K562 (cell line): ENCODE results near the gene LMCD1. TPM values are rescaled to one million over a fixed set of nuclear protein-coding genes. Genes with fewer than 3 reads are reported as not detected.

Experiments used
- ATAC-seq: fragments of 200-7000 bp; cut with Tn5 transposase; 3 replicates; pipeline ENCODE4 v1.9.1; 2020; ENCODE audit warnings: moderate library complexity
- Bru-seq: library from RNA; stranded (reverse); fragments of 400-500 nt; gene quantifications from one replicate; lab custom pipeline; 2021; lab: Mats Ljungman, UMichigan
- BruChase-seq, 2 experiments: library from RNA; stranded (reverse); fragments of 400-500 nt; gene quantifications; one replicate each; lab custom pipeline; 2021; lab: Mats Ljungman, UMichigan
- BruUV-seq: library from RNA; stranded (reverse); fragments of 400-500 nt; replicated peaks from 2 replicates; lab custom pipeline; 2021; lab: Mats Ljungman, UMichigan
- CTCF ChIA-PET: fragments of 300-600 bp; formaldehyde crosslinking; extraction: SDS; loops from one replicate; lab custom pipeline; 2021; ENCODE audit warnings: low intra/inter-chr PET ratio; lab: Yijun Ruan, JAX
- POLR2A ChIA-PET: fragments of 300-600, 350-650 bp; sonication (Branson Sonifier 250); formaldehyde crosslinking; extraction: SDS; loops from one replicate; lab custom pipeline; 2021; ENCODE audit warnings: antibody characterized with exemption, inconsistent platforms; lab: Yijun Ruan, JAX
- DNase-seq, 4 experiments: peaks; one replicate each; pipeline versions ENCODE4 v3.0.0 to v3.0.0-alpha.2; 2011 to 2018; ENCODE audit warnings: low spot score in 3 of 4, mixed read lengths in 3 of 4; ENCODE audit errors: extremely low read depth in 1 of 4
- FAIRE-seq: peaks from 2 replicates; lab custom pipeline; 2011; peaks lifted over from hg19 to GRCh38; lab: Jason Lieb, UNC
- H2AFZ ChIP-seq: 2 replicates; pipeline ENCODE4 v1.6.0; 2011; ENCODE audit warnings: low read depth, low read length, control low read depth, inconsistent platforms
- H3K27ac ChIP-seq: fragments of 200-600 bp; 3 replicates; pipeline ENCODE4 v1.8.0; 2011; ENCODE audit warnings: low read depth, mild to moderate bottlenecking, control low read depth, inconsistent platforms, low read length, moderate library complexity, mixed read lengths; ENCODE audit errors: extremely low read depth
- H3K27me3 ChIP-seq, 2 experiments: fragments of 300-600 bp in 1 of 2; 2 replicates in 1 of 2; 3 replicates in 1 of 2; pipeline versions ENCODE4 v1.6.0 to v1.8.0; 2011; ENCODE audit warnings: inconsistent platforms in 2 of 2, low read length in 2 of 2, mild to moderate bottlenecking in 1 of 2, mixed read lengths in 1 of 2, moderate library complexity in 1 of 2; ENCODE audit not compliant: control insufficient read depth in 2 of 2, insufficient read depth in 2 of 2
- H3K36me3 ChIP-seq: fragments of 300-600 bp; 3 replicates; pipeline ENCODE4 v1.8.0; 2011; ENCODE audit warnings: mild to moderate bottlenecking, low read length, inconsistent platforms; ENCODE audit not compliant: control insufficient read depth, insufficient read depth
- H3K4me1 ChIP-seq, 2 experiments: fragments of 200-600 bp in 1 of 2; replicated peaks in 1 of 2; 2 replicates in 1 of 2; 3 replicates in 1 of 2; pipeline versions ENCODE4 v1.5.1 to v1.8.0; 2011; ENCODE audit warnings: inconsistent platforms in 2 of 2, low read length in 2 of 2, mild to moderate bottlenecking in 1 of 2, mixed read lengths in 1 of 2, moderate library complexity in 1 of 2; ENCODE audit not compliant: control insufficient read depth in 2 of 2, insufficient read depth in 2 of 2
- H3K4me2 ChIP-seq: 2 replicates; pipeline ENCODE4 v1.6.1; 2011; ENCODE audit warnings: low read length, control low read depth, inconsistent platforms, mixed read lengths; ENCODE audit not compliant: insufficient read depth
- H3K4me3 ChIP-seq: fragments of 200-600 bp; sonication (generic), shearing (Covaris generic); 2 replicates; pipeline ENCODE4 v1.5.1; 2016; ENCODE audit warnings: control low read depth, inconsistent platforms
- H3K79me2 ChIP-seq: fragments of 200-600 bp; 3 replicates; pipeline ENCODE4 v1.8.0; 2011; ENCODE audit warnings: low read length, inconsistent platforms; ENCODE audit not compliant: control insufficient read depth, insufficient read depth
- H3K9ac ChIP-seq, 2 experiments: 2 replicates each; pipeline versions ENCODE4 v1.6.0 to v1.6.1; 2011; ENCODE audit warnings: low read depth in 2 of 2, low read length in 2 of 2, control low read depth in 1 of 2, inconsistent platforms in 1 of 2, mild to moderate bottlenecking in 1 of 2, mixed read lengths in 1 of 2; ENCODE audit not compliant: insufficient read depth in 1 of 2
- H3K9me1 ChIP-seq: one replicate; pipeline ENCODE4 v1.6.0; 2011; ENCODE audit warnings: inconsistent platforms, mild to moderate bottlenecking, low read length, moderate library complexity; ENCODE audit not compliant: control insufficient read depth, insufficient read depth
- H3K9me3 ChIP-seq: replicated peaks from 2 replicates; pipeline ENCODE4 v1.5.1; 2011; ENCODE audit warnings: low read depth, low read length, inconsistent platforms; ENCODE audit not compliant: control insufficient read depth, insufficient read depth
- H4K20me1 ChIP-seq: replicated peaks from 2 replicates; pipeline ENCODE4 v1.6.1; 2011; ENCODE audit warnings: low read length, inconsistent platforms, mixed read lengths; ENCODE audit not compliant: control insufficient read depth, insufficient read depth
- ATF1 ChIP-seq, 2 experiments: fragments of 450-650 bp in 1 of 2; IDR thresholded peaks; 2 replicates each; pipeline ENCODE4 v1.6.1; 2016; ENCODE audit warnings: missing compliant biosample characterization in 1 of 2, missing genetic modification characterization in 1 of 2
- CBX8 ChIP-seq: fragments of 200-600 bp; sonication (generic); IDR thresholded peaks from 2 replicates; pipeline ENCODE4 v1.6.1; 2012; ENCODE audit warnings: borderline replicate concordance, mixed run types, low read depth, mild to moderate bottlenecking, moderate library complexity, mixed read lengths, low read length, control low read depth, inconsistent platforms; ENCODE audit not compliant: poor library complexity, severe bottlenecking; ENCODE audit errors: extremely low read depth
- ETV5 ChIP-seq: sonication (generic); formaldehyde crosslinking; IDR thresholded peaks from 2 replicates; pipeline ENCODE4 v1.4.0; 2020; ENCODE audit warnings: low read depth, mild to moderate bottlenecking, missing genetic modification reagents
- PHB2 ChIP-seq: fragments of 450-650 bp; IDR thresholded peaks from 2 replicates; pipeline ENCODE4 v1.6.1; 2017; ENCODE audit warnings: low read depth
- RBM25 ChIP-seq: fragments of 200-400 bp; formaldehyde crosslinking; IDR thresholded peaks from 2 replicates; pipeline ENCODE4 v1.6.1; 2018; ENCODE audit warnings: low read length, low read depth, moderate library complexity; ENCODE audit not compliant: severe bottlenecking
- WGBS: fragments of 100-300 bp; shearing (Covaris generic); methylation state at CpG from one replicate; pipeline ENCODE4 v1.1.6; 2016; ENCODE audit warnings: low coverage, mixed read lengths; ENCODE audit not compliant: insufficient coverage; ENCODE audit errors: missing lambda C conversion rate; 5-methylcytosine and 5-hydroxymethylcytosine counted together
- in situ Hi-C: fragments of 300-500 bp; cut with MboI; formaldehyde crosslinking; loops from 4 replicates; pipeline ENCODE4 v1.15.0; 2018; ENCODE audit warnings: inconsistent platforms, mixed read lengths
- intact Hi-C: fragments of 100-400 bp; cut with micrococcal nuclease; formaldehyde crosslinking; loops from 2 replicates; pipeline ENCODE4 v1.14.2; 2022
- long read RNA-seq, 3 experiments: library from polyadenylated mRNA in 2 of 3; library from RNA in 1 of 3; unstranded in 2 of 3; stranded (forward) in 1 of 3; transcript quantifications; one replicate each; pipeline ENCODE4 v2.0.0, GENCODE V29; 2019 to 2022
- polyA minus RNA-seq, 3 experiments: library from RNA; depleted of rRNA, polyadenylated mRNA; stranded (reverse); fragments of >200 nt; gene quantifications; 2 replicates each; pipeline ENCODE4 v1.2.3, GENCODE V29; 2011
- polyA plus RNA-seq, 8 experiments: library from polyadenylated mRNA; depleted of rRNA in 4 of 8; stranded (reverse) in 5 of 8; unstranded in 3 of 8; fragments of >200 nt; fragmentation: Nextera tagmentation in 2 of 8; fragmentation: Illumina TruSeq in 1 of 8; extraction: Ambion mirVana in 2 of 8; extraction: Trizol in 1 of 8; gene quantifications; 2 replicates each; pipeline versions ENCODE4 v1.2.1 to v1.2.3, GENCODE V29; 2011 to 2014; ENCODE audit warnings: inconsistent platforms in 1 of 8, missing spikeins in 1 of 8
- total RNA-seq, 7 experiments: library from RNA; depleted of rRNA in 6 of 7; stranded (reverse); fragments of >200 nt in 6 of 7; fragmentation: Illumina TruSeq in 2 of 7; extraction: Trizol in 2 of 7; gene quantifications; 2 replicates each; pipeline versions ENCODE4 v1.2.1 to v1.2.3, GENCODE V29; 2011 to 2021; ENCODE audit warnings: low replicate concordance in 1 of 7
- TF ChIP-seq, protein P1 (sequence below): sonication (generic); formaldehyde crosslinking; IDR thresholded peaks from 2 replicates; pipeline ENCODE4 v1.8.0; 2022; ENCODE audit warnings: mild to moderate bottlenecking, missing genetic modification reagents, borderline replicate concordance
- TF ChIP-seq, protein P2 (sequence below): sonication (generic); formaldehyde crosslinking; IDR thresholded peaks from 2 replicates; pipeline ENCODE4 v1.8.0; 2022; ENCODE audit warnings: mild to moderate bottlenecking, missing genetic modification reagents

The LMCD1 gene
- total RNA-seq (2011; cell fraction: chromatin; rRNA removed; ENCODE audit: low replicate concordance): not detected in 2 replicates
- not detected in 2 replicates for total RNA-seq (2011; cell fraction: nucleolus; rRNA removed)
- total RNA-seq (2011; cell fraction: nucleoplasm; rRNA removed): not detected in 2 replicates
- not detected in 2 replicates for total RNA-seq (2014; rRNA removed)
- total RNA-seq (2014; rRNA removed; fragmentation: Illumina TruSeq; extraction: Trizol): not detected in 2 replicates
- total RNA-seq (2015; rRNA removed; fragmentation: Illumina TruSeq; extraction: Trizol): not detected in 2 replicates
- not detected in 2 replicates for total RNA-seq (2021)
- not detected in 2 replicates for polyA plus RNA-seq (2011; rRNA removed)
- polyA plus RNA-seq (2011; cell fraction: cytosol; rRNA removed): not detected in 2 replicates
- not detected in 2 replicates for polyA plus RNA-seq (2011; cell fraction: nucleus; rRNA removed)
- 0.01 and 0.15 TPM in 2 replicates for polyA plus RNA-seq (2012)
- polyA plus RNA-seq (2014; fragmentation: Illumina TruSeq; extraction: Trizol): not detected in 2 replicates
- not detected for polyA plus RNA-seq (2014; fragmentation: Nextera tagmentation; extraction: Ambion mirVana)
- 0.60 TPM in 1 of 2 replicates, not detected in the other for polyA plus RNA-seq (2014; rRNA removed)
- polyA minus RNA-seq (2011; rRNA and poly(A)+ RNA removed): not detected in 2 replicates
- not detected in 2 replicates for polyA minus RNA-seq (2011; cell fraction: cytosol; rRNA and poly(A)+ RNA removed)
- not detected in 2 replicates for polyA minus RNA-seq (2011; cell fraction: nucleus; rRNA and poly(A)+ RNA removed)
- Bru-seq, nascent RNA: percentile 3 among the genes with signal in this experiment
- not detected for BruChase-seq, experiment 1, labeled RNA remaining after a 2-hour chase
- percentile 3 among the genes with signal in this experiment for BruChase-seq, experiment 2, labeled RNA remaining after a 6-hour chase
- long read RNA-seq, experiment 1: 0 reads
- long read RNA-seq, experiment 2: 0 reads
- long read RNA-seq, experiment 3: 0 reads

DNA sequence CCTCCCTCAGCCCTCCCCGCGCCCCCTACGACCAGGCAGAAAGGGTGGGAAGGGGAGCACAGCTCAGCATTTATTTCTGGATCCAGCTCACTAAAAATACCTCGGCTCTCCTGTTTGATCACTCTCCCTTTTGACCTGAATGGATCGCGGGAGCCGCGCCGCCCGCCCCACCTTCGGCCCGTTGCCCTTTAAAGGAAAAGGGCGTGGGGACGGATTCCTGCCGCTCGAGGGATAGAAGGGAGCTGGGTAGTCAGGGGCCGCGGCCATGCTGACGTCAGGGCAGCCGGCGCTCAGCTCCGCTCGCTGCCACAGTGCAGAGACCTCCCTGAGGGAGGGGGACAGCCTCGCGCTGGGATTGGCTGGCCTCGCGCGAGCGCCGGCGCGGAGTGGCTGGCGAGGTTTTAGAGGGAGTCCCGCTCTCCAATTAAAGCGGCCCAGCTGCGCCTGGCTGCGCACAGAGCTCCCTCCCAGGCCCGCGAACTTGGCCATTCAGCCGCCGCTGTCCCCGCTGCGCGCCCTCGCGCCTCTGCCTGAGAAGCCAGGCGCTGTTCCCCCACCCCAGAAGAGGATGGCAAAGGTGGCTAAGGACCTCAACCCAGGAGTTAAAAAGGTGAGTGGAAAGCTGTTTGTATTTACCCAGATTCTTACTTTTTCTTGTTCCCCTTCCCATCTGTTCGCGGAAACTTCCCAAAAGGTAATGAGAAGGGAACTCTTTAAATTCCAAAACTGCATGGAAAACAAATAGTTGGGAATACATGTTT, at the start of gene LMCD1:
Gene LMCD1 (plus strand): TSS at position 453 of the 761 bp plus-strand sequence. CDS start 116 bp downstream, at position 569.
- 11% methylated on average over 49 of the region's 49 CpGs for WGBS
- Histone ChIP-seq H3K9me1 (no peaks in the 10 kb centered on the region), H2AFZ (peak within 1 kb of the TSS; percentile 54), H3K27me3 (0 out of 5 replicates have a peak, but pooled peaks cover 0 to 5% of the 10 kb centered on the region in 2 experiments), H3K36me3 (no peaks in the 10 kb centered on the region), H4K20me1 (no peaks in the 10 kb centered on the region), H3K79me2 (no peaks in the 10 kb centered on the region), H3K4me1 (peaks cover 0 to 7% of the 10 kb centered on the region in 2 experiments; a peak in 2 of 5 replicates), H3K27ac (no peak within 1 kb of the TSS), H3K9ac (peak within 1 kb of the TSS in 1 of 2 experiments; percentile 55; a peak in 1 of 4 replicates), H3K4me2 (peak within 1 kb of the TSS; percentile 33; the same call in 1 of the 2 replicates), H3K4me3 (no peak within 1 kb of the TSS), H3K9me3 (no peaks in the 10 kb centered on the region)
- POLR2A ChIA-PET: interaction anchor here (0.6 to 0.9 kb wide), 4 partner anchors 9 to 818 kb away, joined by 3 read pairs; no protein-coding TSS in a partner anchor
- ATAC-seq (peak; percentile 100), DNase-seq (peak; percentile 63 to 75 (median 68)), FAIRE-seq (peak; percentile 58)
- in situ Hi-C loops: no loop called here
- intact Hi-C loops: no loop called here
- BruUV-seq: no TSS peak
- CTCF ChIA-PET: no interaction called here
- no peak for TF ChIP-seq PHB2
- peak; percentile 93 for TF ChIP-seq RBM25
- no peak for TF ChIP-seq ATF1 (CRISPR knock-in tag; IDR thresholded peaks at IDR 0.05)
- TF ChIP-seq ATF1 (tag; IDR thresholded peaks at IDR 0.05): peak; percentile 80
- no peak for TF ChIP-seq CBX8
- TF ChIP-seq, protein P1, sequence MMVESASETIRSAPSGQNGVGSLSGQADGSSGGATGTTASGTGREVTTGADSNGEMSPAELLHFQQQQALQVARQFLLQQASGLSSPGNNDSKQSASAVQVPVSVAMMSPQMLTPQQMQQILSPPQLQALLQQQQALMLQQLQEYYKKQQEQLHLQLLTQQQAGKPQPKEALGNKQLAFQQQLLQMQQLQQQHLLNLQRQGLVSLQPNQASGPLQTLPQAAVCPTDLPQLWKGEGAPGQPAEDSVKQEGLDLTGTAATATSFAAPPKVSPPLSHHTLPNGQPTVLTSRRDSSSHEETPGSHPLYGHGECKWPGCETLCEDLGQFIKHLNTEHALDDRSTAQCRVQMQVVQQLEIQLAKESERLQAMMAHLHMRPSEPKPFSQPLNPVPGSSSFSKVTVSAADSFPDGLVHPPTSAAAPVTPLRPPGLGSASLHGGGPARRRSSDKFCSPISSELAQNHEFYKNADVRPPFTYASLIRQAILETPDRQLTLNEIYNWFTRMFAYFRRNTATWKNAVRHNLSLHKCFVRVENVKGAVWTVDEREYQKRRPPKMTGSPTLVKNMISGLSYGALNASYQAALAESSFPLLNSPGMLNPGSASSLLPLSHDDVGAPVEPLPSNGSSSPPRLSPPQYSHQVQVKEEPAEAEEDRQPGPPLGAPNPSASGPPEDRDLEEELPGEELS (CRISPR knock-in tag): no peak
- TF ChIP-seq, protein P2, sequence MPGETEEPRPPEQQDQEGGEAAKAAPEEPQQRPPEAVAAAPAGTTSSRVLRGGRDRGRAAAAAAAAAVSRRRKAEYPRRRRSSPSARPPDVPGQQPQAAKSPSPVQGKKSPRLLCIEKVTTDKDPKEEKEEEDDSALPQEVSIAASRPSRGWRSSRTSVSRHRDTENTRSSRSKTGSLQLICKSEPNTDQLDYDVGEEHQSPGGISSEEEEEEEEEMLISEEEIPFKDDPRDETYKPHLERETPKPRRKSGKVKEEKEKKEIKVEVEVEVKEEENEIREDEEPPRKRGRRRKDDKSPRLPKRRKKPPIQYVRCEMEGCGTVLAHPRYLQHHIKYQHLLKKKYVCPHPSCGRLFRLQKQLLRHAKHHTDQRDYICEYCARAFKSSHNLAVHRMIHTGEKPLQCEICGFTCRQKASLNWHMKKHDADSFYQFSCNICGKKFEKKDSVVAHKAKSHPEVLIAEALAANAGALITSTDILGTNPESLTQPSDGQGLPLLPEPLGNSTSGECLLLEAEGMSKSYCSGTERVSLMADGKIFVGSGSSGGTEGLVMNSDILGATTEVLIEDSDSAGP (CRISPR knock-in tag): 0 out of 2 replicates have a peak, but pooled peaks have one; percentile 26
- TF ChIP-seq ETV5 (CRISPR knock-in tag): 0 out of 2 replicates have a peak, but pooled peaks have one; percentile 31
